ENCODE measurements around the gene NAALAD2. TPM values are rescaled to one million over a fixed set of nuclear protein-coding genes. Genes with fewer than 3 reads are reported as not detected.
"Not testable (repeated sequence)": the region's sequence is repeated elsewhere in the genome, so short reads cannot be mapped to it uniquely, and the experiment has no call there.

NAALAD2 gene
- polyA plus RNA-seq, 1 donor from 2014 or later, result not detected

DNA sequence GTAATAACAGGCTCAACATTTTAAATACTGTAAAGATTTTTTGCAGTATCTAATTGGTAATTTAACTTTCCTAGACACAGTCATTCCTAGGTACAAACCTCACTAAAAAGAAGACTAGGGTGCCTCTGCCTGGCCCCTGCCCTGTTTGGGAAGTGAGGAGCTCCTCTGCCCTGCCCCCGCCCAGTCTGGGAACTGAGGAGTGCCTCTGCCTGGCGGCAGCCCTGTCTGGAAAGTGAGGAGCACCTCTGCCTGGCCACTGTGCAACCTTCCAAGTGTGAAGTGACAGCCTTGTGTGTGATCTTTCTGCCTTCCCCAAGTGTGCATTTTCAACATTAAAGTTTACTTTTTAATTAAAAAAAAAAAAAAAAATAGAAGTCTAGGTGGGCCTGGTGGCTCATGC, 84.1 kb downstream of the NAALAD2 start:
- Mint-ChIP-seq H3K4me1 (peaks cover 42 to 52% (median 47%) of the 10 kb centered on the region in 3 donors), H3K27me3 (no peaks in the 10 kb centered on the region), H3K36me3 (peaks cover 2% of the 10 kb centered on the region), H3K9me3 (peaks cover 0 to 5% (median 0%) of the 10 kb centered on the region in 3 donors), H3K27ac (no peak overlapping the region), H3K4me3 (peak overlapping the region in 2 of 4 donors; percentile 14 to 75)

DNA sequence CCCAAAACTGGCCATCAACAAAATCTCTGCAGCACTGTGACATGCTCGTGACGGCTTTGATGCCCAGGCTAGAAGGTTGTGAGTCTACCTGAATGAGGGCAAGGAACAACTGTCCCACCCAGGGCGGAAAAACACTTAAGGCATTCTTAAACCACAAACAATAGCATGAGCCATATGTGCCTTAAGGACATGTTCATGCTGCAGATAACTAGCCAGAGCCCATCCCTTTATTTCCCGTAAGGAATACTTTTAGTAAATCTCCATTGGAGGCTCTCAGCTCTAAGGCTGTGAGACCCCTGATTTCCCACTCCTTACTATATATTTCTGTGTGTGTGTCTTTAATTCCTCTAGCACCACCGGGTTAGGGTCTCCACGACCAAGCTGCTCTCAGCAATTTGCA, 85.0 kb downstream of the NAALAD2 start:
- Mint-ChIP-seq H3K27ac (peak overlapping the region in 1 of 3 donors; percentile 92), H3K36me3 (peaks cover 2% of the 10 kb centered on the region), H3K4me3 (peak overlapping the region in 3 of 4 donors; percentile 33 to 95 (median 95)), H3K27me3 (no peaks in the 10 kb centered on the region), H3K9me3 (peaks cover 0 to 5% (median 0%) of the 10 kb centered on the region in 3 donors), H3K4me1 (peaks cover 44 to 53% (median 52%) of the 10 kb centered on the region in 3 donors)

DNA sequence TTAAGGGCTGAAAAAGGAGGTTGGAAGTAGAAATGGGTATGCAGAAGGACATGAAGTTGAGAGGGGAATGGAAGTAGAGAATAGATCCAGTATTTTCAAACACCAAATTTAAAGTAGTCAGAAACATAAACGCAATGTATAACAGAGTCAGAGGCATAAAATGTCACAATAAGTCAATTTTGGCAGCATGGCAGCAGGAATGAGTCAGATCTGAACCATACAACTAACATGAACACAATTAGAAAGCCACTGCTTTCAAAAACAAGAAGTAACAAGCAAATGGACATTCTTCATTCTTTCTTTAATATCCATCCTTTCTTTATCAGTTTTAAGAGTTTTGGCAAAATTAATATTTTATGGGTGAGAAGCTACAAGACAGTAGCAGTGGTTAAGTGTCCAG, 85.9 kb downstream of the NAALAD2 start:
- Mint-ChIP-seq H3K4me3 (peak overlapping the region; percentile 63 to 97 (median 95)), H3K4me1 (peaks cover 44 to 53% (median 52%) of the 10 kb centered on the region in 3 donors), H3K27ac (peak overlapping the region; percentile 21 to 99 (median 92)), H3K9me3 (peaks cover 0 to 5% (median 0%) of the 10 kb centered on the region in 3 donors), H3K36me3 (peaks cover 2% of the 10 kb centered on the region), H3K27me3 (no peaks in the 10 kb centered on the region)

DNA sequence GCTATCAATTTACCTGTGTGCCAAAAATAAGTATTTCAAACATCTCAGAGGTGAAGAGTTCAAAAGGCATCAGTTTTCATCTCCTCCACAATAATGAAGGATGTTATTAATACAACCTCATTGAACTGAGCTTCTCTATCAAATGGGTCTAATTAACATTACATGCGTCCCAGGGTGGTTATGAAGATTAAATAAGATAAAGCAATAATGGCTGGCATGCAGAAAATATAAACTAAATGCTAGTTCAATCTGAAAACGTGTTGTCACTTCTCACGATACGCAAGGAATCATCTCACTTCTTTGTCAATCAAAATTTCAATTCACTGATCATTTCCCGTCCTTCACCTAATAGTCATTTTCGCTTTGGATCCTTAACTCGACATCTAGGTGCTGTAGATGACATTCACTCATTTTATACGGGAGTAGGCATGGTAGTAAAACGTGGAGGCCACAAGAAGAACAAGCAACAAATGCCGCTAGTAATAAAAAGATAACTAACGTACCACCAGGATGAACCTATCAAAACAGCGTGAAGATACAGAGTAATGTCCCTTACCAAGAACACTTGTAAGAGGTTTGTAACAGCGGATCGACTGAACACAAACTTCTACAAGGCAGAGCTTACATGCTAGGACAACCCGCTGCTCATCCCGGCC, 87.5 kb downstream of the NAALAD2 start:
- no peaks in the 10 kb centered on the region for H3K27me3 Mint-ChIP-seq
- peaks cover 44 to 51% (median 44%) of the 10 kb centered on the region in 3 donors for H3K4me1 Mint-ChIP-seq
- H3K27ac Mint-ChIP-seq, result peak overlapping the region; percentile 92 to 99 (median 96)
- peak overlapping the region; percentile 95 to 98 (median 96) for H3K4me3 Mint-ChIP-seq
- peaks cover 0 to 5% (median 0%) of the 10 kb centered on the region in 3 donors for H3K9me3 Mint-ChIP-seq
- H3K36me3 Mint-ChIP-seq, result peaks cover 6% of the 10 kb centered on the region

DNA sequence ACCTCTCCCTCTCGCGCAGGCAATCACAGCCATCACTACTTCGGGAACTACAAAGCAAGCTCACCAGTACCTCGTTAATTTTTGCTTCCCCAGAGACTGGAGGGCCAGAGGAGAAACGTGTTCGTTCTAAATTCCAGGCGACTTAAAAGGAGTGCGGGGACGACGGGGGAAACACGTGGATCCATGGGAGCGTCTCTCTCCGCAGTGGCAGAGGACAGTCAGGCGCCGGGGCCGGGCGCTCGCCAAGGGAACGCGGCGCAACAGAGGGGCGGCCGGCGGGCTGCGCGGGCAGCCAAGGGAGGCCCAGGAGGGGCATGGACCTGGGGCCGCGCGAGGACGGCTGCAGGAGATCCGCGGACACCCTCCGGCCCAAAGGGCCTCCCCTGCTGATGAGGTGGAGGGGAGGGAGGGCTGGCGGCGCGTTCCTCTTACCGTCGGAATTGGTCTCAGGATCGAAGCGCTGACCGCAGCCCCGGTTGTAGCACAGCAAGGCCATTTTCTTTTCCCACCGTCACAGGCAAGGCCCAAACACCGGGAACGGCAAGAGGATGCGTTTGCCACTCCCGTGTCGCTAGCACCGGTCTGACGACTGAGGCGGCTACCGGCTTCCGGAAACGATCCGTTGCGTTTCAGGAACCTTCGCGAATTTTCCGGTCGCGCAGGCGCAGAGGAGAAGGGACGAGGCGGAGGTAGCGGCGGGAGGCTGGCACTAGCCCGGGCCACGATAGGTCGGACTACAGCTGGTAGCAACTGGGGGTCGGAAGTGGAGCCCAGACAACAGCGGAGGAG, 88.2 kb downstream of the NAALAD2 start, which contains the start of gene CHORDC1:
Gene CHORDC1, minus strand, starts transcription at position 591 of the 789 bp plus-strand sequence. Its CDS starts 95 bp downstream, at position 496.
- peaks cover 43 to 47% (median 44%) of the 10 kb centered on the region in 3 donors for H3K4me1 Mint-ChIP-seq
- peaks cover 6% of the 10 kb centered on the region for H3K36me3 Mint-ChIP-seq
- H3K27me3 Mint-ChIP-seq, result no peaks in the 10 kb centered on the region

DNA sequence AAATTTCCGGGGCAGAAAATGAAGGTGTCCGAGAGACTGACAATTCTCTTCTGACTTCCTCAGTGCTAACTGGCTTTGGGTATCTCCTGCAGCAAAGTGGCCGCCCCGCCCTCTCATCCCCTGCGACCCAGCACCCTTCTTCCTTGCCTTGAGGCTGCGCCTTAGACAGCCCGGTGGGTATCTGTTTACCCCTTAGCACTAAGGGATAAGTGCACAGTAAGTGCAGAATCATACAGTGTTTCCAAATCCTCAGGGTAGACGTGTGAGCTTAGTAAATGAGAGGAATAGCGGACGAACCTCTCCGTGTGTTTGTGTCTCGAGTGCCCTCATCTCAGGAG, 88.8 kb downstream of the NAALAD2 start:
- Mint-ChIP-seq H3K9me3 (peaks cover 0 to 5% (median 0%) of the 10 kb centered on the region in 3 donors), H3K27ac (peak overlapping the region; percentile 89 to 99 (median 92)), H3K4me1 (peaks cover 40 to 44% (median 44%) of the 10 kb centered on the region in 3 donors), H3K27me3 (no peaks in the 10 kb centered on the region), H3K4me3 (peak overlapping the region; percentile 95 to 99 (median 98)), H3K36me3 (peaks cover 6% of the 10 kb centered on the region)

More for the DNA sequence above, 88.2 kb downstream of the NAALAD2 start, which contains the start of gene CHORDC1:
- peak within 1 kb of the TSS; percentile 92 to 99 (median 96) for H3K27ac Mint-ChIP-seq
- peak within 1 kb of the TSS; percentile 95 to 99 (median 98) for H3K4me3 Mint-ChIP-seq
- H3K9me3 Mint-ChIP-seq, result peaks cover 0 to 5% (median 0%) of the 10 kb centered on the region in 3 donors

DNA sequence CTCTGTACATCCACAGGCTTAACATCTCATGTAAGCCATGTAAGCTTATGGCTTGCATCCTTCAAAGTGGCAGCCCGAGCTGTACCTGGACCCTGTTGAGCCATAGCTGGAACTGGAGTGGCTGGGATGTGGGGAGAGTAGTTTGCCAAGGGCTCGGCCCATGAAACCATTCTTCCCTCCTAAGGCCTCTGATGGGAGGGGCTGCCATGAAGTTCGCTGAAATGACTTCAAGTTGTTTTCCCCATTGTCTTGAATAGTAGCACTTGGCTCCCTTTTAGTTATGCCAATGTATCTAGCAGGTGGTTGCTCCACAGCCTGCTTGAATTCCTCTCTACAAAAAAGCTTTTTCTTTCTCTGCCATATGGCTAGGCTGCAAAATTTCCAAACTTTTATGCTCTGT, 93.6 kb downstream of the NAALAD2 start:
- Mint-ChIP-seq H3K9me3 (peaks cover 0 to 14% (median 2%) of the 10 kb centered on the region in 3 donors), H3K4me3 (no peak overlapping the region), H3K36me3 (peaks cover 6% of the 10 kb centered on the region), H3K27me3 (peaks cover 2% of the 10 kb centered on the region), H3K4me1 (peaks cover 6 to 10% (median 8%) of the 10 kb centered on the region in 3 donors), H3K27ac (no peak overlapping the region)

DNA sequence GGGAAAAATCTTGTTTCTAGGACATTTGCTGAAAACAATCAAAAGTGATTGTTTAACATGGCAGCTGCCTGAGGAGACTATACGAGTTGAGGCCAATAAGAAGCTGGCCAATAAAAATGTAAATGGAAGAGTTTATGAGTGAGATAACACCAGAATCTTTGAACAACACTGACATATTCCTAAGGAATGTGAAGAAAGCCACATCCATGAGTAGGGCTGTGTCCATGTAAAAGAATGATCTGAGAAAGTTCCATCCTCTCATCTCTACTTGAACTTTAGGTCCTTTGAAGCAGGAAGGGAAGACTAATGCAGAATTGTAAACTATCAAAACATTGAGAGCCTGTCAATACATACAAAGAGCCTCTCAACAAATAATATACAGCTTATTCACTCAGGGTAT, 95.3 kb downstream of the NAALAD2 start:
- Mint-ChIP-seq H3K4me1 (peaks cover 0 to 3% (median 0%) of the 10 kb centered on the region in 3 donors), H3K9me3 (peaks cover 0 to 14% (median 2%) of the 10 kb centered on the region in 3 donors), H3K36me3 (peaks cover 9% of the 10 kb centered on the region), H3K4me3 (no peak overlapping the region), H3K27me3 (peaks cover 2% of the 10 kb centered on the region), H3K27ac (no peak overlapping the region)

DNA sequence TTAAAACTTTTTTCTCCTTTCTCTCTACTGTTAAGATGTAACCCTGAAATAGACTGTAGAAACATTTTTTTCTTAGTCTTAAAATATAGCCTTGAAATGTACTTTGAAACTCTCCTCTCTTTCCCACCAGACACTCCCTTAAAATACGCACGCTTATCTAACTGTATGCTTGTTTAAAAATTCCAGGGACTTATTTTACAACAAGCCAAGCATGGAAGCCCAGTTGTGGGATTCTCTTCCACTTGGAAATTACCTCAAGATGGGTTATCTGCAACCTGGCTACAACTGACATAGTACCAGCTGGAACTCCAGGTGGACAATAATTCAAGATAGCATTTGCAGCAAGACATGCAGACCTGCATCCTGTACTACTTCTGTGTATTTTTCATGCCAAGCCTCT, 100.5 kb downstream of the NAALAD2 start:
- H3K4me1 Mint-ChIP-seq, result no peaks in the 10 kb centered on the region
- no peak overlapping the region for H3K27ac Mint-ChIP-seq
- H3K27me3 Mint-ChIP-seq, result no peaks in the 10 kb centered on the region
- H3K9me3 Mint-ChIP-seq, result peaks cover 0 to 5% (median 2%) of the 10 kb centered on the region in 3 donors
- peaks cover 5% of the 10 kb centered on the region for H3K36me3 Mint-ChIP-seq
- no peak overlapping the region for H3K4me3 Mint-ChIP-seq

DNA sequence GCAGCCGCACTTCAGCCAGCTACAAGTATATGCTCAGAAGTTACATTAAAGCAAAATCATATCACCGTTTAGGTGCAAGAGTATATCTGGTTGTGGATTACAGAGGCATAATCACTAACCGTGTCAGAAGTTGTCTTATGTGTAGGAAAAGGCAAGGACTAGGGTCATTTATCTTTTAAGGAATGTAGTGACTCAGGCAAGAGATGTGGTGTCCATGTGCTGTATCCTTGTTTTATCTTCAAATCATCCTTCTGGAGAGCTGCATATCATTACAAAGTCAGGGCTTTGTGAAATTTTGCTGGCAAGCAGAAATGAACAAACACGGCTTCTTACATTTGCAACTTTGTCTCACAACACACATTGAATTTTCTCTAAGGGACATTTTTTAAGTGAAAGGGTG, 101.1 kb downstream of the NAALAD2 start:
- Mint-ChIP-seq H3K27me3 (no peaks in the 10 kb centered on the region), H3K36me3 (peaks cover 3% of the 10 kb centered on the region), H3K27ac (no peak overlapping the region), H3K4me3 (no peak overlapping the region), H3K9me3 (peaks cover 0 to 2% (median 0%) of the 10 kb centered on the region in 3 donors), H3K4me1 (no peaks in the 10 kb centered on the region)

DNA sequence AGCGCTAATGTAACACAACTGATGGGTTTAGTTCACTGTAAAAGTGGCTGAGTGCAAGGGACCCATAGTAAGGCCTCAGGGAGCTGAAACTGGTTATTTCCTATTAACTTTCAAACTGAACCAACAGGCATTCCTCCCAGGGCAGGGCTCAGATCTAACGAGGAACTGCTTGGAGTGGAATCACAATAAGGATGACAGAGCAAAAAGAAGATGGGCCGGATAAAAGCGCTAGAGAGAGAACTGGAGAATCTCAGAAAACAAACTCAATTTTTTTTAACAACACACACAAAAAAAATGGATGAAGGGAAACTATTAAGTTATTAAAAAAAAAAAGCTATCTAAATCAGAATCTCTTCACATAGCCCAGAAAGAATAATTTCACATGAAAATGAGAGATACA, 102.5 kb downstream of the NAALAD2 start:
- Mint-ChIP-seq H3K27ac (peak overlapping the region in 1 of 3 donors; percentile 8), H3K36me3 (peaks cover 3% of the 10 kb centered on the region), H3K4me3 (no peak overlapping the region), H3K4me1 (no peaks in the 10 kb centered on the region), H3K9me3 (no peaks in the 10 kb centered on the region), H3K27me3 (no peaks in the 10 kb centered on the region)

DNA sequence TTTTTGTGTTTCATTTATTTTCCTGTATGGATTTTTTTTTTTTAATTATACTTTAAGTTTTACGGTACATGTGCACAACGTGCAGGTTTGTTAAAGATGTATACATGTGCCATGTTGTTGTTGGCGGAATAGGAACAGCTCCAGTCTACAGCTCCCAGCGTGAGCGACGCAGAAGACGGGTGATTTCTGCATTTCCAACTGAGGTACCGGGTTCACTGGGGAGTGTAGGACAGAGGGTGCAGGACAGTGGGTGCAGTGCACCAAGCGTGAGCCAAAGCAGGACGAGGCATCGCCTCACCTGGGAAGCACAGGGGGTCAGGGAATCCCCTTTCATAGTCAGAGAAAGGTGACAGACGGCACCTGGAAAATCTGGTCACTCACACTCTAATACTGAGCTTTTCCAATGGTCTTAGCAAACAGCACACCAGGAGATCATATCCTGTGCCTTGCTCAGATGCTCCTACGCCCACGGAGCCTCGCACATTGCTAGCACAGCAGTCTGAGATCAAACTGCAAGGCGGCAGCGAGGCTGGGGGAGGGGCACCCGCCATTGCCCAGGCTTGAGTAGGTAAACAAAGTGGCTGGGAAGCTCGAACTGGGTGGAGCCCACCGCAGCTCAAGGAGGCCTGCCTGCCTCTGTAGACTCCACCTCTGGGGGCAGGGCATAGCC, 105.6 kb downstream of the NAALAD2 start:
- H3K27me3 Mint-ChIP-seq, H3K27ac Mint-ChIP-seq, H3K9me3 Mint-ChIP-seq, H3K36me3 Mint-ChIP-seq, H3K4me1 Mint-ChIP-seq: not testable (repeated sequence)
- H3K4me3 Mint-ChIP-seq, result peak overlapping the region in 1 of 4 donors; percentile 15

DNA sequence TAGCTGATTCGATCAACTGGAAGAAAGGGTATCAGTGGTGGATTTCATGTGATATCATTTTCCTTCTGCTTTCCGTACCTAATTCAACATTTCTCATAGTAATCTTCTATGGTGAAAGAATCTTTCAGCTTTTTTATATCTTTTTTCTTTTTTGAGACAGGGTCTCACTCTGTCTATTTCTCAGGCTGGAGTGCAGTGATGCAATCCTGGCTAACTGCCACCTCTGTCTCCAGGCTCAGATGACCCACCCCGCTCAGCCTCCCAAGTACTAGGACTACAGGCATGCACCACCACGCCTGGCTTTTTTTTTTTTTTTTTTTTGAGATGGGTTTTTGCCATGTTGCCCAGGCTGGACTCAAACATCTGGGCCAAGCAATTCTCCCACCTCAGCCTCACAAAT, 107.0 kb downstream of the NAALAD2 start:
- H3K27me3 Mint-ChIP-seq, result peaks cover 6% of the 10 kb centered on the region
- H3K4me1 Mint-ChIP-seq, result no peaks in the 10 kb centered on the region
- H3K4me3 Mint-ChIP-seq, result no peak overlapping the region
- H3K36me3 Mint-ChIP-seq, result no peaks in the 10 kb centered on the region
- no peak overlapping the region for H3K27ac Mint-ChIP-seq
- H3K9me3 Mint-ChIP-seq, result no peaks in the 10 kb centered on the region

Data from IgD-negative memory B cell (primary cell).